OCI-LY3 (cell line): Measurements from ENCODE around the gene PIK3CB.

ENCODE experiments used
- EZH2phosphoT487 ChIP-seq: fragments of 200-600 bp; shearing (Covaris generic); IDR thresholded peaks from 2 replicates; pipeline ENCODE4 v1.6.1; 2018; ENCODE audit warnings: antibody characterized with exemption, mixed run types, low read depth
- TF ChIP-seq, protein P1 (sequence below): fragments of 200-600, 300-600 bp; sonication (generic); IDR thresholded peaks from 2 replicates; pipeline ENCODE4 v1.5.1; 2014; ENCODE audit warnings: antibody characterized with exemption, low read length, low read depth

DNA sequence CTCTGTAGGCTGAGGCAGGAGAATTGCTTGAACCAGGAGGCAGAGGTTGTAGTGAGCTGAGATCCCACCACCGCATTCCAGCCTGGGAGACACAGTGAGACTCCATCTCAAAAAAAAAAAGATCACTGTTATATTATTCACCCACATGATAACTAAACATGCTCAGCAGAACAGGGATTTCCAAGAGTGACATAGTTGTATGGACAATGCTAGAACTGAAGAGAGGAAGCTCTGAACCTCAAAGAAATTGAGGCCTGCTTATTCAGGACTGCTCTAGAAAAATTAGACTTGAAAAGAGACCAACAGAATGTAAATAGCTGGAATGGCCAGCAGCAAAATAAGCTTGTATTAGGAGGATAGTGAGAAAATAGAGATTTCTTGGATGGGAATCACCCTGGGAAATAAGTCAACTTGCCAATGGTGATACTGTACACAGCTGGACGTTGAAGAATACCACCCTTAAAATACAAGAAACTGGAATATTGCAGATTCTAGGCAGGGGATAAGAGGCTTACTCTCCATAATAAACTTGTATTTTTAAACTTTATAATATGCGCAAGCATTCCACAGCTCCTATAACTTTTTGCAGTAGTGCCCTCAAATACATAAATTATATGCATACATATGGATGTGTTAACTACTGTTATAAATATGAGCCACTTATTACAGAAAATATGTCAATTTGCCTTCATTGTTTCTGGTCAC lies 28.2 kb downstream of the PIK3CB start:
- TF ChIP-seq, protein P1, sequence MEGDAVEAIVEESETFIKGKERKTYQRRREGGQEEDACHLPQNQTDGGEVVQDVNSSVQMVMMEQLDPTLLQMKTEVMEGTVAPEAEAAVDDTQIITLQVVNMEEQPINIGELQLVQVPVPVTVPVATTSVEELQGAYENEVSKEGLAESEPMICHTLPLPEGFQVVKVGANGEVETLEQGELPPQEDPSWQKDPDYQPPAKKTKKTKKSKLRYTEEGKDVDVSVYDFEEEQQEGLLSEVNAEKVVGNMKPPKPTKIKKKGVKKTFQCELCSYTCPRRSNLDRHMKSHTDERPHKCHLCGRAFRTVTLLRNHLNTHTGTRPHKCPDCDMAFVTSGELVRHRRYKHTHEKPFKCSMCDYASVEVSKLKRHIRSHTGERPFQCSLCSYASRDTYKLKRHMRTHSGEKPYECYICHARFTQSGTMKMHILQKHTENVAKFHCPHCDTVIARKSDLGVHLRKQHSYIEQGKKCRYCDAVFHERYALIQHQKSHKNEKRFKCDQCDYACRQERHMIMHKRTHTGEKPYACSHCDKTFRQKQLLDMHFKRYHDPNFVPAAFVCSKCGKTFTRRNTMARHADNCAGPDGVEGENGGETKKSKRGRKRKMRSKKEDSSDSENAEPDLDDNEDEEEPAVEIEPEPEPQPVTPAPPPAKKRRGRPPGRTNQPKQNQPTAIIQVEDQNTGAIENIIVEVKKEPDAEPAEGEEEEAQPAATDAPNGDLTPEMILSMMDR = no peak
- TF ChIP-seq EZH2phosphoT487 = no peak
